HEK293 (cell line): ENCODE results near the gene DGKD.

Source experiments
- CTCF ChIA-PET: fragments of 350-600 bp; formaldehyde crosslinking; extraction: SDS; loops from one replicate; lab custom pipeline; 2021; ENCODE audit warnings: antibody characterized with exemption; lab: Yijun Ruan, JAX
- POLR2A ChIA-PET: fragments of 300-600 bp; formaldehyde crosslinking; extraction: SDS; loops from one replicate; lab custom pipeline; 2020; ENCODE audit warnings: antibody characterized with exemption, inconsistent platforms; lab: Yijun Ruan, JAX
- H3K27ac ChIP-seq: fragments of 200-500 bp; sonication (Bioruptor generic); 2 replicates; pipeline ENCODE4 v1.5.1; 2014; ENCODE audit warnings: low read depth, low read length, control low read depth, inconsistent platforms; ENCODE audit errors: extremely low read depth
- H3K36me3 ChIP-seq, 2 experiments: fragments of 200-500 bp in 1 of 2; sonication (Bioruptor generic) in 1 of 2; 1 replicate in 1 of 2; 2 replicates in 1 of 2; pipeline ENCODE4 v1.5.1; 2014 to 2017; ENCODE audit warnings: inconsistent platforms in 2 of 2, low read length in 2 of 2; ENCODE audit not compliant: control insufficient read depth in 2 of 2, insufficient read depth in 1 of 2
- H3K4me1 ChIP-seq: fragments of 200-500 bp; sonication (Bioruptor generic); 2 replicates; pipeline ENCODE4 v1.5.1; 2014; ENCODE audit warnings: mild to moderate bottlenecking, low read length, inconsistent platforms; ENCODE audit not compliant: control insufficient read depth, insufficient read depth
- H3K4me3 ChIP-seq: 2 replicates; pipeline ENCODE4 v1.5.1; 2011; ENCODE audit warnings: low read depth, mild to moderate bottlenecking, control low read depth, low read length, moderate library complexity
- H3K9me3 ChIP-seq: fragments of 200-500 bp; sonication (Bioruptor generic); 2 replicates; pipeline ENCODE4 v1.5.1; 2014; ENCODE audit warnings: low read depth, low read length, inconsistent platforms; ENCODE audit not compliant: control insufficient read depth, insufficient read depth
- HOXD13 ChIP-seq: sonication (generic); formaldehyde crosslinking; IDR thresholded peaks from 2 replicates; pipeline ENCODE4 v1.8.0; 2022; ENCODE audit warnings: missing genetic modification reagents, borderline replicate concordance
- KLF9 ChIP-seq: fragments of 450-650 bp; formaldehyde crosslinking; IDR thresholded peaks from 2 replicates; pipeline ENCODE4 v1.5.1; 2016; ENCODE audit warnings: missing biosample characterization, missing genetic modification characterization, low read depth
- TRIM28 ChIP-seq: IDR thresholded peaks from 2 replicates; pipeline ENCODE4 v1.6.1; 2011; ENCODE audit warnings: low read length, control low read depth, borderline replicate concordance
- ZBTB20 ChIP-seq: fragments of 450-650 bp; formaldehyde crosslinking; IDR thresholded peaks from 2 replicates; pipeline ENCODE4 v1.5.1; 2016; ENCODE audit warnings: missing biosample characterization, missing genetic modification characterization
- ZNF10 ChIP-seq: fragments of 450-650 bp; formaldehyde crosslinking; IDR thresholded peaks from 2 replicates; pipeline ENCODE4 v1.5.1; 2017; ENCODE audit warnings: missing biosample characterization, missing genetic modification characterization
- ZNF19 ChIP-seq: fragments of 450-650 bp; formaldehyde crosslinking; IDR thresholded peaks from 2 replicates; pipeline ENCODE4; 2016; ENCODE audit warnings: missing biosample characterization, missing genetic modification characterization, low read depth
- ZNF2 ChIP-seq: fragments of 450-650 bp; formaldehyde crosslinking; IDR thresholded peaks from 2 replicates; pipeline ENCODE4 v1.5.1; 2016; ENCODE audit warnings: missing biosample characterization, missing genetic modification characterization
- ZNF266 ChIP-seq: fragments of 450-650 bp; formaldehyde crosslinking; IDR thresholded peaks from 2 replicates; pipeline ENCODE4 v1.5.1; 2016; ENCODE audit warnings: missing biosample characterization, missing genetic modification characterization, low read depth
- ZNF366 ChIP-seq: fragments of 450-650 bp; formaldehyde crosslinking; conservative IDR thresholded peaks from 2 replicates; pipeline ENCODE4 v1.5.1; 2016; ENCODE audit warnings: missing biosample characterization, missing genetic modification characterization
- ZNF423 ChIP-seq: fragments of 450-650 bp; formaldehyde crosslinking; IDR thresholded peaks from 2 replicates; pipeline ENCODE4 v1.5.1; 2016; ENCODE audit warnings: missing biosample characterization, missing genetic modification characterization
- ZNF629 ChIP-seq: fragments of 450-650 bp; formaldehyde crosslinking; IDR thresholded peaks from 2 replicates; pipeline ENCODE4 v1.5.1; 2017; ENCODE audit warnings: missing biosample characterization, missing genetic modification characterization
- ZNF76 ChIP-seq: fragments of 450-650 bp; formaldehyde crosslinking; IDR thresholded peaks from 2 replicates; pipeline ENCODE4; 2016; ENCODE audit warnings: low read depth, missing biosample characterization, missing genetic modification characterization, borderline replicate concordance
- ZNF777 ChIP-seq: fragments of 450-650 bp; formaldehyde crosslinking; IDR thresholded peaks from 2 replicates; pipeline ENCODE4 v1.5.1; 2017; ENCODE audit warnings: missing biosample characterization, missing genetic modification characterization, borderline replicate concordance
- ZNF792 ChIP-seq: fragments of 450-650 bp; formaldehyde crosslinking; IDR thresholded peaks from 2 replicates; pipeline ENCODE4 v1.5.1; 2016; ENCODE audit warnings: missing biosample characterization, missing genetic modification characterization
- TF ChIP-seq, protein P1 (sequence below): fragments of 450-650 bp; formaldehyde crosslinking; IDR thresholded peaks from 2 replicates; pipeline ENCODE4 v1.5.1; 2016; ENCODE audit warnings: missing biosample characterization, missing genetic modification characterization
- TF ChIP-seq, protein P2 (sequence below): sonication (generic); formaldehyde crosslinking; IDR thresholded peaks from 2 replicates; pipeline ENCODE4 v1.8.1; 2022; ENCODE audit warnings: mild to moderate bottlenecking, moderate library complexity, missing genetic modification reagents
- TF ChIP-seq, protein P3 (sequence below): fragments of 450-650 bp; formaldehyde crosslinking; IDR thresholded peaks from 2 replicates; pipeline ENCODE4 v1.5.1; 2017; ENCODE audit warnings: missing biosample characterization, missing genetic modification characterization
- TF ChIP-seq, protein P4 (sequence below): fragments of 450-650 bp; formaldehyde crosslinking; IDR thresholded peaks from 2 replicates; pipeline ENCODE4 v1.5.1; 2017; ENCODE audit warnings: missing biosample characterization, mild to moderate bottlenecking, missing genetic modification characterization, moderate library complexity
- TF ChIP-seq, protein P5 (sequence below): fragments of 450-650 bp; formaldehyde crosslinking; IDR thresholded peaks from 2 replicates; pipeline ENCODE4 v1.5.0; 2017; ENCODE audit warnings: missing biosample characterization, missing genetic modification characterization, borderline replicate concordance
- TF ChIP-seq, protein P6 (sequence below): fragments of 450-650 bp; formaldehyde crosslinking; IDR thresholded peaks from 2 replicates; pipeline ENCODE4 v1.5.1; 2017; ENCODE audit warnings: missing biosample characterization, missing genetic modification characterization

Gene DGKD

DNA sequence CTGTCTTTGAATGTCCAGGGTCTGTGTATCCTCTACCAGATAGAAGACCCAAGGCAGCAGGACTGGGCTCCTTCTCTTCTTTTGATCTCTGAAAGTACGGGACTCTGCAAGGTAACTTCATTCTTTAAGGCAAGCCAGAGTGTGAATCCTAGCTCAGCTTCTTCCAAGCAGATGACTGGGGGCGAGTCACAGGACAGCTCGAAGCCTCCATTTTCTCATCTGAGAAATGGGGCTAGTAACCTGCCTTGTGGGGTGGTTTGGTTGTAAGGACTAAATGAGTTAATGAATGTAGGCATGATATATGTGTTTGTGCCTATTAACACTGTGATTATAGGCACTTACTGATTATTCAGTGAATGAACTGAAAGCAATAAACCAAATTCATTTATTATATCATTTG lies 46.7 kb downstream of the DGKD start:
- no peak overlapping the region for H3K27ac ChIP-seq
- CTCF ChIA-PET: interaction anchor here (0.6 to 5.2 kb wide), 2 partner anchors 42 to 334 kb away, joined by 3 to 36 read pairs; no protein-coding TSS in a partner anchor
- TF ChIP-seq ZNF10 (tag by site-specific recombination) (no peak), ZNF423 (tag by site-specific recombination) (no peak), ZNF777 (tag by site-specific recombination) (no peak), ZNF76 (no peak), ZBTB20 (no peak), ZNF19 (tag by site-specific recombination) (no peak), ZNF792 (tag by site-specific recombination) (no peak), TRIM28 (no peak), ZNF629 (no peak), ZNF266 (tag by site-specific recombination) (no peak), ZNF2 (no peak), HOXD13 (CRISPR knock-in tag) (no peak), KLF9 (tag by site-specific recombination) (no peak), ZNF366 (tag by site-specific recombination) (no peak)
- TF ChIP-seq, protein P1, sequence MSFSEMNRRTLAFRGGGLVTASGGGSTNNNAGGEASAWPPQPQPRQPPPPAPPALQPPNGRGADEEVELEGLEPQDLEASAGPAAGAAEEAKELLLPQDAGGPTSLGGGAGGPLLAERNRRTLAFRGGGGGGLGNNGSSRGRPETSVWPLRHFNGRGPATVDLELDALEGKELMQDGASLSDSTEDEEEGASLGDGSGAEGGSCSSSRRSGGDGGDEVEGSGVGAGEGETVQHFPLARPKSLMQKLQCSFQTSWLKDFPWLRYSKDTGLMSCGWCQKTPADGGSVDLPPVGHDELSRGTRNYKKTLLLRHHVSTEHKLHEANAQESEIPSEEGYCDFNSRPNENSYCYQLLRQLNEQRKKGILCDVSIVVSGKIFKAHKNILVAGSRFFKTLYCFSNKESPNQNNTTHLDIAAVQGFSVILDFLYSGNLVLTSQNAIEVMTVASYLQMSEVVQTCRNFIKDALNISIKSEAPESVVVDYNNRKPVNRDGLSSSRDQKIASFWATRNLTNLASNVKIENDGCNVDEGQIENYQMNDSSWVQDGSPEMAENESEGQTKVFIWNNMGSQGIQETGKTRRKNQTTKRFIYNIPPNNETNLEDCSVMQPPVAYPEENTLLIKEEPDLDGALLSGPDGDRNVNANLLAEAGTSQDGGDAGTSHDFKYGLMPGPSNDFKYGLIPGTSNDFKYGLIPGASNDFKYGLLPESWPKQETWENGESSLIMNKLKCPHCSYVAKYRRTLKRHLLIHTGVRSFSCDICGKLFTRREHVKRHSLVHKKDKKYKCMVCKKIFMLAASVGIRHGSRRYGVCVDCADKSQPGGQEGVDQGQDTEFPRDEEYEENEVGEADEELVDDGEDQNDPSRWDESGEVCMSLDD (tag by site-specific recombination): no peak
- TF ChIP-seq, protein P2, sequence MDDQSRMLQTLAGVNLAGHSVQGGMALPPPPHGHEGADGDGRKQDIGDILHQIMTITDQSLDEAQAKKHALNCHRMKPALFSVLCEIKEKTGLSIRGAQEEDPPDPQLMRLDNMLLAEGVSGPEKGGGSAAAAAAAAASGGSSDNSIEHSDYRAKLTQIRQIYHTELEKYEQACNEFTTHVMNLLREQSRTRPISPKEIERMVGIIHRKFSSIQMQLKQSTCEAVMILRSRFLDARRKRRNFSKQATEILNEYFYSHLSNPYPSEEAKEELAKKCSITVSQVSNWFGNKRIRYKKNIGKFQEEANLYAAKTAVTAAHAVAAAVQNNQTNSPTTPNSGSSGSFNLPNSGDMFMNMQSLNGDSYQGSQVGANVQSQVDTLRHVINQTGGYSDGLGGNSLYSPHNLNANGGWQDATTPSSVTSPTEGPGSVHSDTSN (CRISPR knock-in tag): no peak
- TF ChIP-seq, protein P3, sequence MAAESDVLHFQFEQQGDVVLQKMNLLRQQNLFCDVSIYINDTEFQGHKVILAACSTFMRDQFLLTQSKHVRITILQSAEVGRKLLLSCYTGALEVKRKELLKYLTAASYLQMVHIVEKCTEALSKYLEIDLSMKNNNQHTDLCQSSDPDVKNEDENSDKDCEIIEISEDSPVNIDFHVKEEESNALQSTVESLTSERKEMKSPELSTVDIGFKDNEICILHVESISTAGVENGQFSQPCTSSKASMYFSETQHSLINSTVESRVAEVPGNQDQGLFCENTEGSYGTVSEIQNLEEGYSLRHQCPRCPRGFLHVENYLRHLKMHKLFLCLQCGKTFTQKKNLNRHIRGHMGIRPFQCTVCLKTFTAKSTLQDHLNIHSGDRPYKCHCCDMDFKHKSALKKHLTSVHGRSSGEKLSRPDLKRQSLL: no peak
- TF ChIP-seq, protein P4, sequence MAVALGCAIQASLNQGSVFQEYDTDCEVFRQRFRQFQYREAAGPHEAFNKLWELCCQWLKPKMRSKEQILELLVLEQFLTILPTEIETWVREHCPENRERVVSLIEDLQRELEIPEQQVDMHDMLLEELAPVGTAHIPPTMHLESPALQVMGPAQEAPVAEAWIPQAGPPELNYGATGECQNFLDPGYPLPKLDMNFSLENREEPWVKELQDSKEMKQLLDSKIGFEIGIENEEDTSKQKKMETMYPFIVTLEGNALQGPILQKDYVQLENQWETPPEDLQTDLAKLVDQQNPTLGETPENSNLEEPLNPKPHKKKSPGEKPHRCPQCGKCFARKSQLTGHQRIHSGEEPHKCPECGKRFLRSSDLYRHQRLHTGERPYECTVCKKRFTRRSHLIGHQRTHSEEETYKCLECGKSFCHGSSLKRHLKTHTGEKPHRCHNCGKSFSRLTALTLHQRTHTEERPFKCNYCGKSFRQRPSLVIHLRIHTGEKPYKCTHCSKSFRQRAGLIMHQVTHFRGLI (tag by site-specific recombination): no peak
- TF ChIP-seq, protein P5, sequence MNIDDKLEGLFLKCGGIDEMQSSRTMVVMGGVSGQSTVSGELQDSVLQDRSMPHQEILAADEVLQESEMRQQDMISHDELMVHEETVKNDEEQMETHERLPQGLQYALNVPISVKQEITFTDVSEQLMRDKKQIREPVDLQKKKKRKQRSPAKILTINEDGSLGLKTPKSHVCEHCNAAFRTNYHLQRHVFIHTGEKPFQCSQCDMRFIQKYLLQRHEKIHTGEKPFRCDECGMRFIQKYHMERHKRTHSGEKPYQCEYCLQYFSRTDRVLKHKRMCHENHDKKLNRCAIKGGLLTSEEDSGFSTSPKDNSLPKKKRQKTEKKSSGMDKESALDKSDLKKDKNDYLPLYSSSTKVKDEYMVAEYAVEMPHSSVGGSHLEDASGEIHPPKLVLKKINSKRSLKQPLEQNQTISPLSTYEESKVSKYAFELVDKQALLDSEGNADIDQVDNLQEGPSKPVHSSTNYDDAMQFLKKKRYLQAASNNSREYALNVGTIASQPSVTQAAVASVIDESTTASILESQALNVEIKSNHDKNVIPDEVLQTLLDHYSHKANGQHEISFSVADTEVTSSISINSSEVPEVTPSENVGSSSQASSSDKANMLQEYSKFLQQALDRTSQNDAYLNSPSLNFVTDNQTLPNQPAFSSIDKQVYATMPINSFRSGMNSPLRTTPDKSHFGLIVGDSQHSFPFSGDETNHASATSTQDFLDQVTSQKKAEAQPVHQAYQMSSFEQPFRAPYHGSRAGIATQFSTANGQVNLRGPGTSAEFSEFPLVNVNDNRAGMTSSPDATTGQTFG (tag by site-specific recombination): no peak
- TF ChIP-seq, protein P6, sequence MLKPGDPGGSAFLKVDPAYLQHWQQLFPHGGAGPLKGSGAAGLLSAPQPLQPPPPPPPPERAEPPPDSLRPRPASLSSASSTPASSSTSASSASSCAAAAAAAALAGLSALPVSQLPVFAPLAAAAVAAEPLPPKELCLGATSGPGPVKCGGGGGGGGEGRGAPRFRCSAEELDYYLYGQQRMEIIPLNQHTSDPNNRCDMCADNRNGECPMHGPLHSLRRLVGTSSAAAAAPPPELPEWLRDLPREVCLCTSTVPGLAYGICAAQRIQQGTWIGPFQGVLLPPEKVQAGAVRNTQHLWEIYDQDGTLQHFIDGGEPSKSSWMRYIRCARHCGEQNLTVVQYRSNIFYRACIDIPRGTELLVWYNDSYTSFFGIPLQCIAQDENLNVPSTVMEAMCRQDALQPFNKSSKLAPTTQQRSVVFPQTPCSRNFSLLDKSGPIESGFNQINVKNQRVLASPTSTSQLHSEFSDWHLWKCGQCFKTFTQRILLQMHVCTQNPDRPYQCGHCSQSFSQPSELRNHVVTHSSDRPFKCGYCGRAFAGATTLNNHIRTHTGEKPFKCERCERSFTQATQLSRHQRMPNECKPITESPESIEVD: no peak

More for the DNA sequence above, 46.7 kb downstream of the DGKD start:
- peaks cover 0 to 11% of the 10 kb centered on the region in 2 experiments; a peak in 2 of 3 replicates for H3K36me3 ChIP-seq
- H3K9me3 ChIP-seq: no peaks in the 10 kb centered on the region
- H3K4me1 ChIP-seq: no peaks in the 10 kb centered on the region
- POLR2A ChIA-PET: interaction anchor here (0.6 kb wide), 1 partner anchor 98 kb away, joined by 5 read pairs; no protein-coding TSS in a partner anchor
- H3K4me3 ChIP-seq: no peak overlapping the region
